Stimulated activated CD8-positive, alpha-beta memory T cell treated with anti-CD3 and anti-CD28 coated beads, Interleukin-12 subunit alpha, Interleukin-12 subunit beta, amount 100 ng/mL, for 1 hour (primary cell): ENCODE results near the gene CTAGE8.
"Not testable (repeated sequence)": the region's sequence is repeated elsewhere in the genome, so short reads cannot be mapped to it uniquely, and the experiment has no call there.

Source experiments
- DNase-seq: peaks from one replicate; pipeline ENCODE4 v3.0.0-alpha.2; 2020; ENCODE audit warnings: low read depth

The CTAGE8 gene, protein sequence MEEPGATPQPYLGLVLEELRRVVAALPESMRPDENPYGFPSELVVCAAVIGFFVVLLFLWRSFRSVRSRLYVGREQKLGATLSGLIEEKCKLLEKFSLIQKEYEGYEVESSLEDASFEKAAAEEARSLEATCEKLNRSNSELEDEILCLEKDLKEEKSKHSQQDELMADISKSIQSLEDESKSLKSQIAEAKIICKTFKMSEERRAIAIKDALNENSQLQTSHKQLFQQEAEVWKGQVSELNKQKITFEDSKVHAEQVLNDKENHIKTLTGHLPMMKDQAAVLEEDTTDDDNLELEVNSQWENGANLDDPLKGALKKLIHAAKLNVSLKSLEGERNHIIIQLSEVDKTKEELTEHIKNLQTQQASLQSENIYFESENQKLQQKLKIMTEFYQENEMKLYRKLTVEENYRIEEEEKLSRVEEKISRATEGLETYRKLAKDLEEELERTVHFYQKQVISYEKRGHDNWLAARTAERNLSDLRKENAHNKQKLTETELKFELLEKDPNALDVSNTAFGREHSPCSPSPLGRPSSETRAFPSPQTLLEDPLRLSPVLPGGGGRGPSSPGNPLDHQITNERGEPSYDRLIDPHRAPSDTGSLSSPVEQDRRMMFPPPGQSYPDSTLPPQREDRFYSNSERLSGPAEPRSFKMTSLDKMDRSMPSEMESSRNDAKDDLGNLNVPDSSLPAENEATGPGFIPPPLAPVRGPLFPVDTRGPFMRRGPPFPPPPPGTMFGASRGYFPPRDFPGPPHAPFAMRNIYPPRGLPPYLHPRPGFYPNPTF

GRCh38 chr7:144269188-144269587 lies at the start of gene CTAGE8:
Gene CTAGE8 (minus strand): TSS chr7:144269288. CDS start chr7:144269250, 38 bp downstream.
- not testable (repeated sequence) for DNase-seq

- DNase-seq, result not testable (repeated sequence)
Observed at GRCh38 chr7:144317537-144317936, 48.4 kb upstream of the CTAGE8 start.

DNA sequence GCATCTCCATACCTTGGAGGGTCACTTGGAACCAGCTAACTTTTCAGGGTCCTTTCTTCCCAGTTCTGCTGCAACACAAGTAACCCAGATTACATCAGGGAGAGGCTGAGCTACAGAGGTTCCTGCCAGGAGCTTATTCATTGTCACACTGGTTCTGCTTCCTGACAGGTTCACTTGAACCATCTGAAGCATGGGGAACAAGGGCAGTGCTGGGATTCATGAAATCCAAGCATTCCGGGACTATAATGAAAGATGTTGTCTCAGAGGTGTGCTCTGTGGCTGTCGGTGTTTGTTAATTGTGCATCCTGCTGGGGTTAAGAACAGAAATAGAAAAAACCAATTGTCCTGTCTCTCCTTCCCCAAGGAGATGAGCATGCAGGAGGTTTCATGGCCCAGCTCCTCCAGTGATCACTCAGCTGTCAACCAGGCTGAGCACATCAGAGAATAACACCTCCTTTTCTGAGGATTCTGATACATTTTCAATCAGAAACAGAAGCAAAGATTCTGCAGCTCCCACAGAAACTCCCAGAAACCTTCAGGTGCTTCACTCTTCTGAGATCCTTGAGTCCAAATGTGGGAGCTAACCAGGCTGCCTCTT lies 42.9 kb upstream of the CTAGE8 start, which contains the start of gene OR2A1:
TSS of gene OR2A1 (plus strand) at position 548 of the 598 bp plus-strand sequence. CDS start 5,706 bp downstream, outside the sequence.
- DNase-seq, result not testable (repeated sequence)

- DNase-seq, result not testable (repeated sequence)
Observed at GRCh38 chr7:144311218-144311617, 42.1 kb upstream of the CTAGE8 start.

GRCh38 chr7:144309702-144310101 lies 40.6 kb upstream of the CTAGE8 start:
- DNase-seq, result not testable (repeated sequence)

- not testable (repeated sequence) for DNase-seq
Observed at GRCh38 chr7:144305156-144305555, 36.1 kb upstream of the CTAGE8 start.

- not testable (repeated sequence) for DNase-seq
Observed at GRCh38 chr7:144303607-144304006, 34.5 kb upstream of the CTAGE8 start.

DNA sequence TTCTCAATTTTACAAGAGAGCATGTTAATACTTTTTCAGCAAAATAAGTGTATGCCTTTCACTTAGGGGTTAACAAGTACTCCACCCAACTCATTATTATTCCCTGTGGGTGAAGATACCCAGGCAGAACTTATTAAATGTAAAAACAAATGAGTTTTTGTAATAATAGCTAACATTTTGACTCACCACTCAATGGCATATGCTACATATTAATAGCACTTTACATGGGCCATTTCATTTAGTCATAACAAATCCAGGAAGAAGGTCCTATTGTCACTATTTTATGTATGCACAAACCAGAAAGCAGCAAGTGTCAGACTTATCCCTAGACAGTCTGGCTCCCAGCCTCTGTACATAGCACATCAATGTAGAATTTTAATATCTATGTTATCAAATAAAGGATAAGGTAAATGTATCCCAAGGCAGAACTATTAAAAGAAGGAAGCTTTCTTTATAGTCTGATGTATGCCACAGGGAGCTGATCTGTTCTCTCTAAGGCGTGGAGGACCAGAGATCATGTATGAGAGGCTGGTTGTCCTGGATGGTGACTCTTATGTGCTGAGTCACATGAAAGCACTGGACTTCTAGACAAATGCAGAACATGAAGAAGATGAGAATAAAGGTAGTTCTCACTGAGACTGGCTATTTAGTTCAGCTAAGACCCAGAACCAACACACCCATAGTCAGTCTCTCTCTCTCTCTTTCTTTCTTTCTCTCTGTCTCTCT lies 33.7 kb upstream of the CTAGE8 start:
- not testable (repeated sequence) for DNase-seq

DNA sequence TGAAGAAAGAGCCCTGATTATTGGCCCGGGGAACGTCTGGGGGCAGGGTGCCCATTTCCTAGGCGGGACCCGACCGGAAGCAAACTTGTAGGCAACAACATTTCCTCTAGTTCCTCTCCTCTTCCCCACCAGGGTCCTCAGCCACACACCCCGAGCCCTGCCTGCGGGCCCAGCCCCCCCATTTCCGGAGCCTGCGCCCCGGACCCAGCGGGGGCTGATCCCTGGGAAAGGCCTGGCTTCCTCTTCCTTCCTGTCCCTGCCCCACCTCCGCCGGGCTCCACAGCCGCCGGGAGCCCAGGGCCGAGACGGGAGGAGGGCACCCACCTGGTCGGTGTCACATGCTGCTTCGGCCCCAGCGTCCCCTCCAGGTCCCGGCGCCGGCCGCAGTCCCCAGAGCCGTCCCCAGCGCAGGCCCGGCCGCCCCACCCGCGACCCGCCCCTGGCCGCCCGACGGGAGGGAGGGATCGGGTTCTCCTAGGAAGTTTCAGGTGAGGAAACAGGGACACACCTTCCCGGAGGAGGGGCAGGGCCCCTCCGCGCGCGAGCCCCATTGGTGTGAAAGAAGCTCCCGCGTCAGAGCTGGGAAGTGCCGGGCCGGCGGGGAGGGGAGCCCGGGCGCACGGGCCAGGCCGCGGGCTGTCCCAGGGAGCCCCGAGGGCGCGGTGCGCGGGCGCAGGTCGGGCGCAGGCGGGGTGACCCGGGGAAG lies 24.9 kb upstream of the CTAGE8 start:
- not testable (repeated sequence) for DNase-seq

- not testable (repeated sequence) for DNase-seq
Observed at GRCh38 chr7:144292384-144293161, 23.5 kb upstream of the CTAGE8 start.

- DNase-seq, result not testable (repeated sequence)
Observed at GRCh38 chr7:144291607-144292006, 22.5 kb upstream of the CTAGE8 start.

DNA sequence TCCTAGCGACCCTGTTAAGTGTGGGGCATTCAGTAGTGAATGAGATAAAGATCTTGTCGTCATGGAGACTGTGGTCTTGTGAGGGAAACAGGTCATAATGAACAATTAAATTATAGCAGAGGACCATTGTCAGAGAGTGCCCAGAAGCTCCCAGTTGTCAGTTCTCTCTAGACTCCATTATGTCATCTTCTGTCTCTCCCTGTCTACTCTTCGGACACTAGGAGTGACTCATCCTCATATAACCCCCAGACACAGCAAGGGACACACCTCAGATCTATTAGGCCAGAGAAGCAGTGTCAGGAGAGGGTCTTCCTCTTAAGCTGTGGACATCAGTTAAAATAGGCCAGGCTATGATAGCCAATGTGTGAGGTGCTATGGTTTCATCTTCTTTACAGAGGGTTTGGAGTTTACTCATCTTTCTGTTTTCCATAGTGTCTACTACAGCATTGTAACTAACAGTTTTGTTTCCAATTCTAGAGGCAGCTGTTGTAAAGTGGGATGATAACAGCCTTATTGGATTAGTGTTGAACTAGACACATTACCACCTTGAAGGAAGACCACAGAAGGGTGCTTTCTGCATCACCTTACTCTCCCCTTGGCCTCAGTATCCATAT lies 18.2 kb upstream of the CTAGE8 start:
- DNase-seq, result not testable (repeated sequence)

- DNase-seq, result not testable (repeated sequence)
Observed at GRCh38 chr7:144283716-144284115, 14.6 kb upstream of the CTAGE8 start.

DNA sequence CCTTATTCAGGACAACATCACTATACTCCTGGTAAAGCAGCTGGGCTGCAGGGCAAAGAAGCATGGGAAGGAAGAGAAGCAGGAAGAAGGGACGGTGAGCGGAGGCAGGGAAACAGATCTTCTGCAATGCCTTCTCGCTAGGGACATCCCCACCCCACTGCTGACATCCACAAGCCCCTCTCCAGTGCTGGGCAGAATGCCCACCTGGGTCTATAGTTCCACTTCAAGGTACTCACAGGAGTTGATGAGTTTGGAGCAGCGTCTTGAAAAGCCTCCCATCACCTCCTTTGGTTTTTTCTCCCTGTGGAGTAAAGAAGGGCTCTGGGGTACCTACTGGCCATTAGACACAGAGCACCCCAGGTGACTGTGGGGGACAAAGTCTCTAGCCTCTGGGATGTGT lies 13.4 kb upstream of the CTAGE8 start:
- DNase-seq, result not testable (repeated sequence)

DNA sequence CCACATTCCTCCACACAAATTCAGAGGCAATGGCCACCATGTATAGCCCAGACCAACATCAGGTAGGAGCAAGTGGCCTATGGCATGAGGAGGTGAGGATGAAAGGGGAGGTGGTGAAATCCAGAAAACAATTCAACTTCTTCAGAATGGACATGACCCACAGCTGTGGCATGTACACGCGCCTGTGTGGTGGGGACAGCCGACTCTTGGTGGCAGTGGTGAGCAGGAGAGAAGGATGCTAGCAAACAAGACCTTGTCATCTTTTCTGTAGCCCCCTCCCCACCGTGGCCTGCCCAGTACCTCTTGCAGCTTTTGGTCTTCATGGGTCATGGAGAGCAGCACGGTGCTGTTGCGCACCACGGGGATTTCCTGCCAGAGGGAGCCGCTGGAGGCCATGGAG lies 12.9 kb upstream of the CTAGE8 start:
- DNase-seq, result not testable (repeated sequence)

GRCh38 chr7:144280010-144280409 lies 10.9 kb upstream of the CTAGE8 start:
- DNase-seq, result not testable (repeated sequence)

- not testable (repeated sequence) for DNase-seq
Observed at GRCh38 chr7:144275281-144275680, 6.2 kb upstream of the CTAGE8 start.

GRCh38 chr7:144264692-144265091 lies 4.4 kb downstream of the CTAGE8 start, which contains the start of gene OR2A7:
Gene OR2A7 (minus strand): TSS chr7:144264792. CDS start chr7:144259628, 5,164 bp downstream.
- not testable (repeated sequence) for DNase-seq

GRCh38 chr7:144262128-144262527 lies 7.0 kb downstream of the CTAGE8 start:
- not testable (repeated sequence) for DNase-seq
